Small intestine (tissue), 7 donors: ENCODE data around the gene LUZP4. TPM values are rescaled to one million over a fixed set of nuclear protein-coding genes. Genes with fewer than 3 reads are reported as not detected.
"Not testable (repeated sequence)": the region's sequence is repeated elsewhere in the genome, so short reads cannot be mapped to it uniquely, and the experiment has no call there.

Experiments
- DNase-seq, 2 donors: peaks; one replicate each; pipeline versions ENCODE4 v3.0.0 to v3.0.0-alpha.2; 2013
- FAIRE-seq: peaks from 2 replicates; lab custom pipeline; 2012; peaks lifted over from hg19 to GRCh38; lab: Jason Lieb, UNC
- H3K27ac ChIP-seq, 3 donors: one replicate each; pipeline ENCODE4 v1.5.1; 2013; ENCODE audit warnings: low read length in 2 of 3, mild to moderate bottlenecking in 2 of 3, control low read depth in 1 of 3, inconsistent platforms in 1 of 3, low read depth in 1 of 3, moderate library complexity in 1 of 3
- H3K27me3 ChIP-seq, 3 donors: one replicate each; pipeline ENCODE4 v1.6.1; 2013; ENCODE audit warnings: low read length in 3 of 3, inconsistent platforms in 1 of 3; ENCODE audit not compliant: control insufficient read depth in 3 of 3, insufficient read depth in 3 of 3
- H3K36me3 ChIP-seq, 3 donors: one replicate each; pipeline ENCODE4 v1.6.1; 2013; ENCODE audit warnings: low read length in 3 of 3, inconsistent platforms in 1 of 3, low read depth in 1 of 3, mild to moderate bottlenecking in 1 of 3, moderate library complexity in 1 of 3; ENCODE audit not compliant: control insufficient read depth in 3 of 3, insufficient read depth in 2 of 3
- H3K4me1 ChIP-seq, 3 donors: one replicate each; pipeline ENCODE4 v1.6.1; 2013; ENCODE audit warnings: low read length in 2 of 3, inconsistent platforms in 1 of 3, low read depth in 1 of 3, mild to moderate bottlenecking in 1 of 3, moderate library complexity in 1 of 3; ENCODE audit not compliant: control insufficient read depth in 3 of 3, insufficient read depth in 2 of 3
- H3K4me3 ChIP-seq, 3 donors: one replicate each; pipeline ENCODE4 v1.5.1; 2013; ENCODE audit warnings: low read length in 3 of 3, control low read depth in 1 of 3, inconsistent platforms in 1 of 3, low read depth in 1 of 3, mild to moderate bottlenecking in 1 of 3, moderate library complexity in 1 of 3
- H3K9me3 ChIP-seq, 2 donors: one replicate each; pipeline ENCODE4 v1.6.1; 2013; ENCODE audit warnings: low read depth in 1 of 2, low read length in 1 of 2; ENCODE audit not compliant: control insufficient read depth in 2 of 2, insufficient read depth in 1 of 2
- WGBS, 3 donors: extraction: QIAGEN DNeasy Blood & Tissue Kit; methylation state at CpG; one replicate each; pipeline ENCODE4 v1.1.7; 2013; 5-methylcytosine and 5-hydroxymethylcytosine counted together
- polyA plus RNA-seq, 4 donors: library from polyadenylated mRNA; stranded (reverse) in 3 of 4; unstranded in 1 of 4; fragments of 200-250 nt in 3 of 4; fragments of 120-200 nt in 1 of 4; gene quantifications; one replicate each; pipeline versions ENCODE4 v1.2.1 to v1.2.3, GENCODE V29; 2013
- donor health status: healthy with polysubstance abuse.
- donor health status: control.
- donor health status: control.
- donor health status: Bipolar disorder and iron deficiency.
- donor health status: healthy.

The LUZP4 gene
- polyA plus RNA-seq, 4 donors, result not detected

DNA sequence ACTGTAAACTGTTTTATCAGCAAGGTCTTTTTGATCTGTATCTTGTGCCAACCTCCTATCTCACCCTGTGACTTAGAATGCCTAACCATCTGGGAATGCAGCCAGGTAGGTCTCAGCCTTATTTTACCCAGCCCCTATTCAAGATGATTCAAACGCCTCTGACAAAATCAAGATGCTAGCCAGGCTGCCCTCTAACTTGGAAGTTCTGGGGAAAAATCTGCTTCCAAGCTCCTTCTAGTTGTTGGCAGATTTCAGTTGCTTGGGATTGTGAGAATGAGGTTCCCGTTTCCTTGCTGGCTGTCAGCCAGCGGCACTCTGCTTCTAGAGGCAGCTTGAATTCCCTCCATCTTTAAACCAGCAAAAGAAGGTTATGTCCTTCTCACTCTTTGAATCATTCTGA, 34.7 kb downstream of the LUZP4 start:
- 16 to 37% (median 33%) methylated on average over 3 of the region's 3 CpGs for WGBS, 3 donors
- Histone ChIP-seq H3K4me1 (no peaks in the 10 kb centered on the region), H3K4me3 (no peak overlapping the region), H3K27ac (no peak overlapping the region), H3K9me3 (no peaks in the 10 kb centered on the region), H3K27me3 (no peaks in the 10 kb centered on the region), H3K36me3 (no peaks in the 10 kb centered on the region)
- FAIRE-seq (no peak), DNase-seq (peak in 1 of 2 donors; percentile 1)

DNA sequence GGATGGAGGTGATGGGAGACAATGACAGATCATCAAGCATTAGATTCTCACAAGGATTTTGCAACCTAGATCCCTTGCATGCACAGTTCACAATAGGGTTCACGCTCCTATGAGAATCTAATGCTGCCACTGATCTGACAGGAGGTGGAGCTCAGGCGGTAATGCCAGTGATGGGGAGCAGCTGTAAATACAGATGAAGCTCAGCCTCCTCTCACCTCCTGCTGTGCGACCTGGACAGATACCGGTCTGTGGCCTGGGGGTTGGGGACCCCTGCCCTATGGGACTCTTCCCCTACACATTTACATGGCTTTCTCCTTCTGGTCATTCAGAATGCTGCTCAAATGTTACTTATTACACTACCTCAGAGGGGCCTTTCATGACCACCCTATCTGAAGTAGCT, 39.8 kb downstream of the LUZP4 start:
- not testable (repeated sequence) for H3K27ac ChIP-seq, H3K9me3 ChIP-seq, H3K36me3 ChIP-seq, FAIRE-seq, DNase-seq, H3K4me3 ChIP-seq, H3K4me1 ChIP-seq, H3K27me3 ChIP-seq
- 54 to 82% (median 68%) methylated on average over 4 of the region's 4 CpGs for WGBS, 3 donors

GRCh38 chrX:115330498-115331168, 41.1 kb downstream of the LUZP4 start:
- H3K27ac ChIP-seq, result no peak overlapping the region
- no peaks in the 10 kb centered on the region for H3K36me3 ChIP-seq
- DNase-seq (peak; percentile 44 to 54), FAIRE-seq (no peak)
- 19 to 22% (median 20%) methylated on average over 18 of the region's 18 CpGs for WGBS, 3 donors
- no peaks in the 10 kb centered on the region for H3K9me3 ChIP-seq
- peak overlapping the region in 1 of 3 donors; percentile 13 for H3K4me3 ChIP-seq
- H3K4me1 ChIP-seq, result no peaks in the 10 kb centered on the region
- no peaks in the 10 kb centered on the region for H3K27me3 ChIP-seq

GRCh38 chrX:115332832-115333231, 43.3 kb downstream of the LUZP4 start:
- H3K4me3 ChIP-seq, result no peak overlapping the region
- WGBS, 3 donors, result 47 to 66% (median 66%) methylated on average over 4 of the region's 4 CpGs

DNA sequence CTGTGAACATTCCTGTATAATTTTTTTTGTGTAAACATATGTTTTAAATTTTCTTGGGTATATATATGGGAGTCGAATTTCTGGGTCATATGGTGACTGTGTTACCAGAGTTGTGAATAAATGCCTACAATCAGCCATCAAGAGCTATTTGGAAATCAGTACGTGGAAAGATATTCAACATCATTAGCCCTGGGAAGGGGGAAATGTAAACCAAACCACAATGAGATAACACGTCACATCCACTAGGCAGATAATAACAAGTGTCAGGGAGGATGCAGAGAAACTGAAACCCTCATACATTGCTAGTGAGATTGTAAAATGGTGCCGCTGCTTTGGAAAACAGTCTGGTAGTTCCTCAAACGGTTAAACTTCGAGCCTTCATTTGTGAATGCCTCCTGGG, 43.9 kb downstream of the LUZP4 start:
- no peaks in the 10 kb centered on the region for H3K27me3 ChIP-seq
- no peak overlapping the region for H3K27ac ChIP-seq
- WGBS, 3 donors, result 46 to 59% (median 56%) methylated on average over 6 of the region's 6 CpGs
- DNase-seq (no peak), FAIRE-seq (no peak)
- no peaks in the 10 kb centered on the region for H3K4me1 ChIP-seq
- no peak overlapping the region for H3K4me3 ChIP-seq
- no peaks in the 10 kb centered on the region for H3K36me3 ChIP-seq
- H3K9me3 ChIP-seq, result no peaks in the 10 kb centered on the region

More at GRCh38 chrX:115332832-115333231, 43.3 kb downstream of the LUZP4 start:
- Histone ChIP-seq H3K4me1 (no peaks in the 10 kb centered on the region), H3K27me3 (no peaks in the 10 kb centered on the region), H3K36me3 (no peaks in the 10 kb centered on the region), H3K27ac (no peak overlapping the region), H3K9me3 (no peaks in the 10 kb centered on the region)
- DNase-seq, result no peak
- FAIRE-seq, result no peak

DNA sequence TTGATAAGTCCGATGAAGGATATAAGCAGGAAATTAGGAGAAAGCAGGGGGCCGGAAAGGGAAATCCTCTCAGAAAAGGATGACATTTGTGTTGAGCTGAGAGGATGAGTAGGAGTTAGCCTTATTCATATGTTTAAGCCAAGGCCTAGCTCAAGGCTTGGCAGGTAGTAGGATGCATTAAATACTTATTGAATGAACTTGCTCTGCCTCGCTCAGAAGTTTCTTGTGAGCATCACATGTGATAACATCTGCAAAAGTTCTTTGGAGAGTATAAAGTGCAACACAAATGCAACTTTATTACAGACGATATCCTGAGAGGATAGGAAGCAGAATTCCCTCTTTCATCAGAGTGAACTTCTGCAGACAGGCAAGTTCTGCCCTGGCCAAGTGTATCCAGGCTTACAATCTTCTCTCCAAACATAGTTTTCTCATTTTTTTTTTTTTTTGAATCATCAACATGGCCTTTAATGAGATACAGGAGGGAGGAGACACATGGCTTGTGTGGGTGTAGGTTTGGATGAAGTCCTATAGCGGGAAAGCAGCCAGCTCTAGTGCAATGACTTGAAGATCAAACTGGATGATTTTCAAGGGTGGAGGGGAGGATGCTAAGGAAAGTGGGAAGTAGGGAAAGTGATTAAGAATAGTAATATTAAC, 48.1 kb downstream of the LUZP4 start:
- no peaks in the 10 kb centered on the region for H3K4me1 ChIP-seq
- H3K27me3 ChIP-seq, result no peaks in the 10 kb centered on the region
- no peak for DNase-seq
- FAIRE-seq, result no peak
- no peak overlapping the region for H3K4me3 ChIP-seq
- H3K27ac ChIP-seq, result no peak overlapping the region
- 54 to 65% (median 57%) methylated on average over 5 of the region's 5 CpGs for WGBS, 3 donors
- no peaks in the 10 kb centered on the region for H3K36me3 ChIP-seq
- no peaks in the 10 kb centered on the region for H3K9me3 ChIP-seq

- no peaks in the 10 kb centered on the region for H3K9me3 ChIP-seq
- WGBS, 3 donors, result 59 to 73% (median 69%) methylated on average over 3 of the region's 3 CpGs
Measured at GRCh38 chrX:115339441-115340025, 50.0 kb downstream of the LUZP4 start.

DNA sequence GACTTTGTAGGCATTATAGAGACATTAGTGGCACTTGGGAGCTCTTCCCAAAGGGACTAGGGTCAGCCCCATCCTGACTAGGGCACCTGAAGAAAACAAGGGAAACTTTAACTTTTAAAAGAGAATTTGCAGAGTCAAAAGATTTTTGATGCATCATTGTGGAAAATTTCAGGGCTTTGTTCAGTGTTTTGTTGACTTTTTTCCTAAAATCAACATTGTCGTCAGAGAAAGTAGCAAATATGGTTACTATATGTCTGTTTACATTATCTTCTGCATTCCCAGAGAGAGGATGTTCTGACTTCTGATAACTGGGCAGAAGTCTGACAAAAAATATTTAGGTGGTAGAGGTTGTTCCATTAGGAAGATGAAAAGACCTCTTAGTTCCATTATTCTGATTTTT, 51.9 kb downstream of the LUZP4 start:
- DNase-seq, result no peak
- H3K27ac ChIP-seq, result no peak overlapping the region
- peaks cover 0 to 2% (median 0%) of the 10 kb centered on the region in 3 donors for H3K27me3 ChIP-seq
- H3K36me3 ChIP-seq, result no peaks in the 10 kb centered on the region
- no peak overlapping the region for H3K4me3 ChIP-seq
- peaks cover 0 to 22% (median 0%) of the 10 kb centered on the region in 3 donors for H3K4me1 ChIP-seq
- no peak for FAIRE-seq
- no peaks in the 10 kb centered on the region for H3K9me3 ChIP-seq
- 61 to 92% (median 81%) methylated on average over 1 of the region's 1 CpG for WGBS, 3 donors

More at GRCh38 chrX:115339441-115340025, 50.0 kb downstream of the LUZP4 start:
- H3K4me3 ChIP-seq, result no peak overlapping the region
- H3K27me3 ChIP-seq, result peaks cover 0 to 2% (median 0%) of the 10 kb centered on the region in 3 donors
- DNase-seq (no peak), FAIRE-seq (no peak)
- no peaks in the 10 kb centered on the region for H3K36me3 ChIP-seq
- peaks cover 0 to 5% (median 0%) of the 10 kb centered on the region in 3 donors for H3K4me1 ChIP-seq
- no peak overlapping the region for H3K27ac ChIP-seq
